HG03280 (cell line): ENCODE results near the gene ANKRD33B.
A peak's percentile ranks its signal among the peaks of the same experiment; 100 is the strongest.
"Not testable (repeated sequence)": the region's sequence is repeated elsewhere in the genome, so short reads cannot be mapped to it uniquely, and the experiment has no call there.

Source experiments
- ATAC-seq: cut with Tn5 transposase; IDR thresholded peaks from one replicate; pipeline ENCODE4 v1.9.1; 2021; ENCODE audit warnings: mild to moderate bottlenecking, moderate library complexity; ENCODE audit not compliant: unreplicated experiment

Gene ANKRD33B

GRCh38 chr5:10563945-10564837 is at the start of gene ANKRD33B:
TSS of gene ANKRD33B (plus strand) at chr5:10564070. CDS start at chr5:10564468, 398 bp downstream.
- ATAC-seq = peak; percentile 56

GRCh38 chr5:10514572-10514971 is 49.3 kb upstream of the ANKRD33B start:
- ATAC-seq = not testable (repeated sequence)

GRCh38 chr5:10515492-10515891 is 48.4 kb upstream of the ANKRD33B start:
- no peak for ATAC-seq

GRCh38 chr5:10518347-10518746 is 45.5 kb upstream of the ANKRD33B start:
- no peak for ATAC-seq

- ATAC-seq = no peak
Measured at GRCh38 chr5:10519729-10520128, 44.1 kb upstream of the ANKRD33B start.

GRCh38 chr5:10520706-10521105 is 43.2 kb upstream of the ANKRD33B start:
- ATAC-seq = no peak

- no peak for ATAC-seq
Measured at GRCh38 chr5:10521466-10522223, 42.2 kb upstream of the ANKRD33B start.

GRCh38 chr5:10522224-10522611 is 41.7 kb upstream of the ANKRD33B start:
- no peak for ATAC-seq

GRCh38 chr5:10524376-10525123 is 39.3 kb upstream of the ANKRD33B start:
- no peak for ATAC-seq

GRCh38 chr5:10525124-10525495 is 38.8 kb upstream of the ANKRD33B start:
- ATAC-seq = no peak

- no peak for ATAC-seq
Measured at GRCh38 chr5:10527281-10527950, 36.5 kb upstream of the ANKRD33B start.

GRCh38 chr5:10528056-10528816 is 35.6 kb upstream of the ANKRD33B start:
- ATAC-seq = no peak

- no peak for ATAC-seq
Measured at GRCh38 chr5:10528827-10529226, 35.0 kb upstream of the ANKRD33B start.

- no peak for ATAC-seq
Measured at GRCh38 chr5:10530601-10531320, 33.1 kb upstream of the ANKRD33B start.

- no peak for ATAC-seq
Measured at GRCh38 chr5:10532421-10532820, 31.4 kb upstream of the ANKRD33B start.

GRCh38 chr5:10533226-10533625 is 30.6 kb upstream of the ANKRD33B start:
- no peak for ATAC-seq

- no peak for ATAC-seq
Measured at GRCh38 chr5:10534561-10535530, 29.0 kb upstream of the ANKRD33B start.

- no peak for ATAC-seq
Measured at GRCh38 chr5:10536511-10536910, 27.4 kb upstream of the ANKRD33B start.
